ENCODE results near the gene GMDS.

Gene GMDS

GRCh38 chr6:1923449-1923848 is 322.0 kb downstream of the GMDS start:
- DNase-seq, result no peak

DNA sequence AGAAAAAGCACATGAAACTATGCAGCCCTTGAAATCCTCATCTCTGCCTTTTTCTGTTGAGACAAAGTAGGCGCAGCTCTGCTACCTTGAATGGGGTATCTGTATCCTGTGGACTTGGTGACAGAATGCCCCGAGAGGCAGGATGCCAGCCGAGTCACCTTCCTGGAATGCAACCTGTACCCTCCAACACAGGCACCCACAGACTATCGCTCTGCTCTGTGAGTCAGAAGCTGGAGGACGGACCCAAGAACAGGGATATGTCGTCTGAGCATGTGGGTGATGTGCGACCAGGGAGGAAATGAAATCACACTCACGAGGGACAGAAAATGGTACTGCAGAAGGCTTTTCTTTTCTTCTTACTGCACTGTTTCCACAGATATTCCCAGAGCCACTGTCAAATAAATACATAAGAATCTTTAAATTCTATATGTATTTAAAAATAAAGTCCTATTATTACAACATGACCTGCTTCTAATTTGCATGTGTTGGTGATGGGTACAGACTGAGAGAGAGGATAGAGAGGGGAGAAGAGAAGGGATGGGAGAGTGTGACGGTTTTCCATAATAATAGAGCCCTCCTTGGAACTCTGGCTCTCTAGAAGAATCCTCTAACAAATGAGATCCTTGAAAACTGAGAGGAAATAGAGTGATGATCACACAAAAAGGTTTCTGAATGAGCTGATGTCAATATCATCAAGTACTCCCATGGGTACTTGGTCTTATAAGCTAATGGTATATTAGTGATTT is 327.6 kb downstream of the GMDS start:
- no peak for DNase-seq

GRCh38 chr6:1916334-1917070 is 328.9 kb downstream of the GMDS start:
- no peak for DNase-seq

GRCh38 chr6:1915226-1915625 is 330.2 kb downstream of the GMDS start:
- DNase-seq, result no peak

DNA sequence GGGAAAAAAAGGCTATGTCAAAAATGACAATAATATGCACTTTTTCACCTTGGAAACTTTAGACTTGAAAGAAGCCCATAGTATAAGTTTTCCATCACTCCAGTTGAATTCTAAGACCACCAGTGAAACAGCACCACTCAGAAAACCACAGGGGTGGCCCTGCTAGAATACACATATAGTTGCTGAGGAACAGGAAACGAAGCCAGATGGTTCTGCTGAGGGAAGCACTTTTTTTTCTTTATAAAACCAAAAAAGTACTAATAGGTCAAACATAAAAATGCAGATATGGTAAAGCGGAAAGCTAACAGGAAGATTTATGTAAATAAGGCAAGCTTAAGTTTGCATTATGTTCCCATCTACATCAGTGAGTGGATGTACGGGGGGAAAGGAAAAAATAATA is 331.8 kb downstream of the GMDS start:
- no peak for DNase-seq

DNA sequence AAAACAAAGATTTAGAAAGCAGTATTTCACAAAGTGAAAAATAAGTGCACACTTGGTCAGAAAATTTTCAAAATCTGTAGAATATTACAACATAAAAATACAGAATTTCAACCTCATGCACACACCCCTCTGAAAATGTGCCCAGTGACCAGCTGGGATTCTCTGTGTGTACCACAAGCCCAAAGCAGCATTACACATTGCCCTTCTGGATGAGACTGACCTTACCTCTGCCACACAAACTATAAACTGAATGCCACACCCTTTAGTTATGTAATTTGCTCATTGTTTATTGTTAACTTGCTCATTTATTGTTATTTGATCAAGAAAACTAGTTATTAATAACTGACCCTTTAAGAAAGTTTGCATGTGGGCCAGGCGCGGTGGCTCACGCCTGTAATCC is 332.7 kb downstream of the GMDS start:
- no peak for DNase-seq

DNA sequence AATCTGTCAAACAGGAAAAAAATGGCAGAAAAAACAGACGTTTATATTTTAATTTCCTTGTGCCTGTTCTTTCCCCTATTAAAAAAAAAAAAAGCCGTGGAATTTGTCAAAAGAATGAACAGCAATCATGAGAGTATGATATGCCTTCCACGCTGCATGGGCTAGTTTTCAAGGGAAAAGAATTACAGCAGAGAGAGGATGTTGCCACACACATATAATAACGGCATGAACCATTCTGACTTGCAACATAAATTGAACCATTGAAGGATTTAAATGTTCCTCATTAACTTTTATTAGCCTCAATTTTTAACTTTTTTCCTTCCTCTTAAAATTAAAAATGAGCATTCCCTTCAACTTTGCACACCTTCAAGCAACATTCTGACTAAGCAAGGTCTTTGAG is 333.9 kb downstream of the GMDS start:
- DNase-seq, result no peak

GRCh38 chr6:1910621-1911407 is 334.6 kb downstream of the GMDS start:
- DNase-seq, result peak in 1 of 2 experiments; percentile 27

- no peak for DNase-seq
These were observed 336.6 kb downstream of the GMDS start for GRCh38 chr6:1908784-1909183.

DNA sequence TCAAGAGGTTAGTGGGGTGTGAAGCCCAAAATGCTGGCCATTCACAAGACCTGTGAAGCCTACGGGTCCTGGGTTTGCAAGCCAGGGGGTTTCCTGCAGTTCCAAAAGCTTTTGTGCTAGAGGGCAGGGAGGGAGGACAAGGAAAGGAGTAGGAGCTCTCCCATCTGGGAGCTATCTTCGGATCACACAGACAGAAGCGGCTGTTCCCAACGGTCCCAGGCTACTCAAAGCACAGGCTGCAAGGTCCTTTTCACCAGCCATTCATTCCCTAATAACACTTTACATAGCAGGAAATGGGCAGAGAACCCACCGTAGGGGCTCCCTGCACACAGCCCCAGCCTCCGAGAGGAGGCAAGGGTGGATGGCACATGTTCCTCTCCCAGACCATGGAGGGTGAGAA is 338.8 kb downstream of the GMDS start:
- no peak for DNase-seq

DNA sequence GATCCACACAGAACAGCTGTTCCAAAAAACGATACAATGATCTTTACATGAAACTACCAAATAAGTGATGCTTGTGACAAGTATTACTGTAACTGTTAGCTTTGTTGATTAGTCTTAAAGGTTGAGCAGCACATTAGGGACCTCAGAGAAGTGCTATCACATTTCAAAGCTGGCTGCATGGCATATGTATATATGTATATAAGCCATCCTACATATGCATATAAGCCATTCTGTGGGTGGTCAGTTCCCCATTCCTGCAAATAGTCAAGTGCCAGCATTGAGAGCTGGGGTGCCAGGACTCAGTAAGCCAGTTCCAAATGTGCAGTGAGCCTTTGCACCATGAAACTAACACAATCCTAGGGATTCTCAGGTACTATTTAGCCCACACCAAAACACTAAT is 339.4 kb downstream of the GMDS start:
- DNase-seq, result no peak

GRCh38 chr6:1904898-1905297 is 340.5 kb downstream of the GMDS start:
- DNase-seq, result no peak

DNA sequence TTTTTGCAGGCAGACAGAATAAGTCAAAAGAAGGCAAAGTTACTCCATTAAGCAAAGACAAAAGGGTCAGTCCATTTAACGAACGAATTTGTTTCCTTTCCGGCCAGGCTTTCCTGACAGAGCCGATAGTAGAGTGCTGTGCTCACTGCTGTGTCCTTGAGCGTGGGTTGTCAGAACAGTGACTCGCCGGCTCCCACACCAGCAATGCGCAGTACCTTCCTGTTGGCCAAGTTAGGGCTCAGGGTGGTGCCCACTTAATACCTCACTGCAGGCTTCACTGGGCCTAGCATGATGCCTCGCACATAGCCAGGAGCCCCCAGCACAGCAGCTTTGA is 341.0 kb downstream of the GMDS start:
- no peak for DNase-seq

DNA sequence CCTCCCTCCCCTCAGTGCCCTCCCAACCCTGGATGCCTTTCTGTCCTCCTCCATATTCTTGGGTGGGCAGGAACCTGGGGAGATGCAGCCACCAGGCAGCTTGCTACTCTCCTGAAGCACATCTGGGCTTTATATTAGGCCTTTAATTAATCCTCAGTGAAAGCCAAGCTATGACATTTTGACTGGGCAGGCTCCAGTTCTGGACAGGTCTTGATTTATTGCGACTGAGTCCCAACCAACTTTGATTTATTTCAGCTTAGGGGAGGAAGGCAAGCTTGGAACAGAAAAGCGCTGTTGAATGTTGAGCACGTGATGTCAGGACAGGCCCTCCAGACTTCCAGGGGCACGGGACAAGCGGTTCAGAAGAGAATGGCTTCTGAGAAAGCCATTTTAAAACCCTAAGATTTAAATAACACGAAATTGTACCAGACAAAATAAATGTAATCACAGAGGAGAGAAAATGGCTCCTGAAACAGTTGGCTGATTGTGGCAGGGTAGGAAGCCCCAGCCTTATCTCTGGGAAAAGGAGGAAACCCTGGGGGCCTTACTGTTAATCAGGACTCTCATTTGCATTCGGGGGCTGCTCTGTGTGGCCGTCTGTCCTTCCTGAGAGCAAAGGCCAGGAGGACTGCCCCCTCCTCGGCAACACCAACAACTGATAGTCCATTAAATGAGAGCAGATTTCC is 341.5 kb downstream of the GMDS start:
- DNase-seq, result no peak

DNA sequence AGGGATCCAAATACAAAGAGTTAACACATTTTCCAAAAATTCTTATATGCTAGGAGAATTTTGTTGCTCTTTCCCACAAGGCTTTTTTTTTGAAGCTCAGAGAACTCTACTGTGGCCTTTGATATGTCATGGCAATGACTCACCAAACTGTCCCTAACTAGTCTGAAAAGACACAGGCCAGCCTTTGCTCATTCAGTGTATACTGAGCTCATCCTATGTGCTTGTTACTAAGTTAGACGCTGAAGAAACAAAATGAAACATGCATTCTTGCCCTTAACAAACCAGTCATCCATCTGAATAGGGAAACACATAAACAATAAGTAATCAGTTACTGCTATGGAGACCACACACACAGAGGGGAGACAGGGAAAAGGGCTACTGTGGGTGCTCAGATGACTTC is 343.8 kb downstream of the GMDS start:
- DNase-seq, result no peak

GRCh38 chr6:1896897-1897296 is 348.5 kb downstream of the GMDS start:
- no peak for DNase-seq

DNA sequence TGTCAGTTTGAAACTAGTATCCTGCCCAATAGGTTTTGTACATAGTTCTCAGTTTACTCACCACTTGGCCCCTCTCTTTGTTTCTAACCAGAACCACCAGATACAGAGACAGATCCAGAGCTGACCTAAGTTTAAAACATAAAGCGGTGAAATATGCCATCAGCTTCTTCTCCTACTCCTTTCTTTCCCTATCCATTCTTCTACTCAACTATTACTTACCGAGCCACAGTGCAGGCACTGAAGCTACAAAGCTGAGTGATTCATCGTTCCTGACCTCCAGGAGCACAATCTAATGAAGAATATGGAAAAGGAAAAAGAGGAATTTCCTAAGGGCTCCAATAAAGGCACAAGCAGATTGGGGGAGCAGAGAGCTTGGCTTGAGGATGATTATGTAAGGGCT is 349.7 kb downstream of the GMDS start:
- no peak for DNase-seq

GRCh38 chr6:1894954-1895353 is 350.5 kb downstream of the GMDS start:
- no peak for DNase-seq

DNA sequence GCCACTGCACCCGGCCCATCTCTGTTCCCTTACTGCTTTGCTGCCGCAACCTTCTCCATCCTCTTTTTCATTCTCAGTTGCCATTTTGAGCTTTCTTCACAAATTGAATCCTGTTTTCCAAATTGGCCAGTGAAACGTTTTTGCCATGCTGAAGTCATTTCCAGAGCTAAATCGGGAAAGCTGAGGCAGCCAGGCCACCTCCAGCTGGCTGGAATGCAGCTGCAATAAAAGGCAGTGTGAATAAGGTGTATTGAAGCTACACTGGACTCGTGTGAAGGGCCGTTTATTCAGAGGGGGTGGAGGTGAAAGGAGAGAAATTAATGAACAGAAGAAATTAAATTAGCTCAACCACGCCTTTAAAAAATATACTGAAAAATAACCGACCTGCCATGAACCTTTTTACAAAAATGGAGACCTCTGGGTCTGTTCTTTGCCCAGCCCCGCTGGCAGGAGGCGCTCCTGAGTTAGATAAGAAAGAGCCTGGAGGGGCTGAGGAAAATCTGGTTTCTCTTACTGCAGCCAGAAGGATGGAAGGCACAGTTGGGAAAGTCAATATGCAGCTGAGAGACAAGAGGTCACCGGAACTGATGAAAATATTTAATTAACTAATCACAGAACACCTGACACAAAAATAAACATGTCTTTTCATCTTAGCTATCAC is 351.8 kb downstream of the GMDS start:
- no peak for DNase-seq

GRCh38 chr6:1892716-1893115 is 352.7 kb downstream of the GMDS start:
- no peak for DNase-seq

DNA sequence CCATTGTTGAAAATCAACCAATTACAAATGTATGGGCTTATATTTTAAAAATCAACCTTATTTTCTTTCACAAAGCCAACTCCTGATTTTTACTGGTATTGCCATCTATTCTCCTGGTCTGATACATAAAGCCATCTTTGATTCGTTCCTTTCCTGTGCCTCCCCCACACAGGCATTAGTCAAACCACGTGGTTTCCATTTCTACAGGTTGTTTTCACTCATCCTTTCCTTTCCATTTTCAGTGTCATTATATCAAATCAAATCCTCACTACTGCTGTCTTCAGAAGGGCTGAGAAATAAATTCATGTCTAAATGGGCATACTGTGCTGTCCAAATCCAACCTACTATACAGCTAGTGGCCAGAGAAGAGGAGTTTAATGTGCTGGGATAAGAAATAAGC is 354.4 kb downstream of the GMDS start:
- DNase-seq, result no peak

DNA sequence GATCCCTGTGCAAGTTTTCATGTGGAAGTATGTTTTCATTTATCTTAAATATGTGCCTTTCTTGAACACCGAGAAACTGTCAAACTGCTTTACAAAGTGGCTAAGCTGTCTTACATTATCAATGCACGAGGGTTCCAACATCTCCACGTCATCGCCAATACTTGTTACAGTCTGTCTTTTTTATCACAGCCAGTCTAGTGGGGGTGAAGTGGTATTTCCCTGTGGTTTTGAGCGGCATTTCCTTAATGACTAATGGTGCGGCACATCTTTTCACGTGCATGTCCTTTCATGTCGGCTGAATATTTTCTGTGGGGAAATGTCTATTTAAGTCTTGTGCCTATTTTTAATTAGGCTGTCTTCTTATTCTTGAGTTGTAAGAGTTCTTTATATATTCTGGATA is 355.3 kb downstream of the GMDS start:
- no peak for DNase-seq

GRCh38 chr6:1885576-1886011 is 359.8 kb downstream of the GMDS start:
- no peak for DNase-seq
